Hematopoietic multipotent progenitor cell treated with erythropoietin and hydrocortisone succinate and interleukin-3 and kit ligand, for 6 days (in vitro differentiated cells): ENCODE data around the gene LMF1.

Experiments used
- DNase-seq: peaks from one replicate; pipeline ENCODE4 v3.0.0-alpha.2; 2015

Gene LMF1

GRCh38 chr16:1002399-1003166 lies 31.8 kb upstream of the LMF1 start:
- no peak for DNase-seq

- no peak for DNase-seq
These were observed 30.3 kb upstream of the LMF1 start for GRCh38 chr16:1001096-1001495.

- no peak for DNase-seq
These were observed 29.8 kb upstream of the LMF1 start for GRCh38 chr16:1000608-1001007.

- no peak for DNase-seq
These were observed 28.9 kb upstream of the LMF1 start for GRCh38 chr16:999677-1000076.

GRCh38 chr16:998615-999014 lies 27.8 kb upstream of the LMF1 start:
- DNase-seq: no peak

GRCh38 chr16:998211-998610 lies 27.4 kb upstream of the LMF1 start:
- no peak for DNase-seq

GRCh38 chr16:997440-998051 lies 26.8 kb upstream of the LMF1 start:
- DNase-seq: no peak

GRCh38 chr16:996681-997080 lies 25.9 kb upstream of the LMF1 start:
- DNase-seq: no peak

- DNase-seq: no peak
These were observed 25.0 kb upstream of the LMF1 start for GRCh38 chr16:995783-996182.

- no peak for DNase-seq
These were observed 24.3 kb upstream of the LMF1 start for GRCh38 chr16:995087-995486.

GRCh38 chr16:993731-994130 lies 22.9 kb upstream of the LMF1 start:
- no peak for DNase-seq

GRCh38 chr16:991773-992172 lies 21.0 kb upstream of the LMF1 start:
- no peak for DNase-seq

- no peak for DNase-seq
These were observed 20.6 kb upstream of the LMF1 start for GRCh38 chr16:991345-991744.

GRCh38 chr16:990516-991291 lies 19.9 kb upstream of the LMF1 start:
- no peak for DNase-seq

GRCh38 chr16:989354-989814 lies 18.6 kb upstream of the LMF1 start:
- no peak for DNase-seq

- no peak for DNase-seq
These were observed 17.9 kb upstream of the LMF1 start for GRCh38 chr16:988471-989353.

- DNase-seq: no peak
These were observed 17.1 kb upstream of the LMF1 start for GRCh38 chr16:987906-988305.

- no peak for DNase-seq
These were observed 16.3 kb upstream of the LMF1 start for GRCh38 chr16:986925-987582.

GRCh38 chr16:986411-986810 lies 15.6 kb upstream of the LMF1 start:
- DNase-seq: no peak

GRCh38 chr16:985646-986400 lies 15.0 kb upstream of the LMF1 start:
- no peak for DNase-seq
